WTC11 (cell line): Measurements from ENCODE around the gene EPHA6. TPM values are rescaled to one million over a fixed set of nuclear protein-coding genes. Genes with fewer than 3 reads are reported as not detected.
"Not testable (repeated sequence)": the region's sequence is repeated elsewhere in the genome, so short reads cannot be mapped to it uniquely, and the experiment has no call there.

Source experiments
- ATAC-seq: fragments of 200-7000 bp; cut with Tn5 transposase; 2 replicates; pipeline ENCODE4 v1.10.0; 2021; ENCODE audit warnings: mild to moderate bottlenecking, moderate library complexity
- CTCF ChIA-PET: fragments of 300-600 bp; sonication (Branson Sonifier 250); formaldehyde crosslinking; loops from one replicate; lab custom pipeline; 2021; ENCODE audit warnings: antibody characterized with exemption; lab: Charles Lee
- POLR2A ChIA-PET: fragments of 350-600 bp; sonication (Branson Sonifier 250); formaldehyde crosslinking; loops from one replicate; lab custom pipeline; 2021; ENCODE audit warnings: antibody characterized with exemption; lab: Charles Lee
- DNase-seq: peaks from one replicate; pipeline ENCODE4 v3.0.0; 2021; ENCODE audit warnings: low spot score
- H3K27ac Mint-ChIP-seq: 2 replicates; pipeline ENCODE4 v1.8.0; 2021; ENCODE audit warnings: mixed read lengths
- H3K27me3 Mint-ChIP-seq: 2 replicates; pipeline ENCODE4 v1.8.0; 2021; ENCODE audit warnings: low read depth, mild to moderate bottlenecking, moderate library complexity, mixed read lengths
- H3K36me3 Mint-ChIP-seq: 2 replicates; pipeline ENCODE4 v1.8.0; 2021; ENCODE audit warnings: mixed read lengths
- H3K4me1 Mint-ChIP-seq: 2 replicates; pipeline ENCODE4 v1.8.0; 2022; ENCODE audit warnings: mixed read lengths
- H3K4me3 Mint-ChIP-seq: 2 replicates; pipeline ENCODE4 v1.8.0; 2021; ENCODE audit warnings: mild to moderate bottlenecking, moderate library complexity, mixed read lengths
- H3K9me3 Mint-ChIP-seq: 2 replicates; pipeline ENCODE4 v1.8.0; 2021; ENCODE audit warnings: mixed read lengths
- ATF2 ChIP-seq: sonication (generic); formaldehyde crosslinking; IDR thresholded peaks from 2 replicates; pipeline ENCODE4 v1.8.1; 2022; ENCODE audit warnings: low read depth, missing genetic modification reagents, borderline replicate concordance
- CREM ChIP-seq: sonication (generic); formaldehyde crosslinking; IDR thresholded peaks from 2 replicates; pipeline ENCODE4 v1.8.1; 2022; ENCODE audit warnings: mild to moderate bottlenecking, missing genetic modification reagents, moderate library complexity
- ESRRA ChIP-seq: sonication (generic); formaldehyde crosslinking; IDR thresholded peaks from 2 replicates; pipeline ENCODE4 v1.8.1; 2022; ENCODE audit warnings: mild to moderate bottlenecking, missing genetic modification reagents, borderline replicate concordance
- FOXJ3 ChIP-seq: sonication (generic); formaldehyde crosslinking; IDR thresholded peaks from 2 replicates; pipeline ENCODE4 v1.9.0; 2021; ENCODE audit warnings: missing genetic modification reagents, mild to moderate bottlenecking, borderline replicate concordance
- IRF2 ChIP-seq: sonication (generic); formaldehyde crosslinking; IDR thresholded peaks from 2 replicates; pipeline ENCODE4 v1.8.0; 2022; ENCODE audit warnings: low read depth, missing genetic modification reagents, borderline replicate concordance
- JUN ChIP-seq: sonication (generic); formaldehyde crosslinking; IDR thresholded peaks from 2 replicates; pipeline ENCODE4 v1.8.0; 2023; ENCODE audit warnings: mild to moderate bottlenecking, missing genetic modification reagents
- MLX ChIP-seq: sonication (generic); formaldehyde crosslinking; IDR thresholded peaks from 2 replicates; pipeline ENCODE4 v1.8.1; 2023; ENCODE audit warnings: mild to moderate bottlenecking, missing genetic modification reagents, moderate library complexity
- MXD4 ChIP-seq: fragments of 250-450 bp; sonication (Bioruptor Pico); IDR thresholded peaks from 2 replicates; pipeline ENCODE4 v1.8.0; 2021; ENCODE audit warnings: mild to moderate bottlenecking, moderate library complexity, borderline replicate concordance
- MYBL2 ChIP-seq: sonication (generic); formaldehyde crosslinking; IDR thresholded peaks from 2 replicates; pipeline ENCODE4 v1.8.1; 2023; ENCODE audit warnings: mild to moderate bottlenecking, moderate library complexity, missing genetic modification reagents
- NFATC4 ChIP-seq: fragments of 250-450 bp; sonication (Bioruptor Pico); IDR thresholded peaks from 2 replicates; pipeline ENCODE4 v1.9.0; 2021; ENCODE audit warnings: mild to moderate bottlenecking
- NR1H2 ChIP-seq: sonication (generic); formaldehyde crosslinking; IDR thresholded peaks from 2 replicates; pipeline ENCODE4 v1.9.0; 2021; ENCODE audit warnings: mild to moderate bottlenecking, moderate library complexity, missing genetic modification reagents
- STAT6 ChIP-seq: sonication (generic); formaldehyde crosslinking; conservative IDR thresholded peaks from 2 replicates; pipeline ENCODE4 v1.8.1; 2023; ENCODE audit warnings: mild to moderate bottlenecking, low read depth, missing genetic modification reagents, moderate library complexity
- TCF7 ChIP-seq: sonication (generic); formaldehyde crosslinking; IDR thresholded peaks from 2 replicates; pipeline ENCODE4 v1.8.0; 2022; ENCODE audit warnings: mild to moderate bottlenecking, low read depth, missing genetic modification reagents, moderate library complexity
- TEAD4 ChIP-seq: sonication (generic); formaldehyde crosslinking; IDR thresholded peaks from 2 replicates; pipeline ENCODE4 v1.8.0; 2022; ENCODE audit warnings: mild to moderate bottlenecking, missing genetic modification reagents
- TP53 ChIP-seq: sonication (generic); formaldehyde crosslinking; IDR thresholded peaks from 2 replicates; pipeline ENCODE4 v1.8.1; 2023; ENCODE audit warnings: mild to moderate bottlenecking, missing genetic modification reagents
- ZNF317 ChIP-seq: sonication (generic); formaldehyde crosslinking; IDR thresholded peaks from 2 replicates; pipeline ENCODE4 v1.8.1; 2023; ENCODE audit warnings: low read depth, mild to moderate bottlenecking, moderate library complexity, missing genetic modification reagents, borderline replicate concordance
- ZNF396 ChIP-seq: fragments of 250-450 bp; sonication (Bioruptor Pico); IDR thresholded peaks from 2 replicates; pipeline ENCODE4 v1.8.0; 2021; ENCODE audit warnings: mild to moderate bottlenecking, moderate library complexity, borderline replicate concordance
- total RNA-seq: library from RNA; stranded (reverse); gene quantifications from 3 replicates; pipeline ENCODE4 v1.2.3, GENCODE V29; 2021
- TF ChIP-seq, protein P1 (sequence below): sonication (generic); formaldehyde crosslinking; conservative IDR thresholded peaks from 2 replicates; pipeline ENCODE4 v1.8.1; 2022; ENCODE audit warnings: mild to moderate bottlenecking, missing genetic modification reagents
- TF ChIP-seq, protein P2 (sequence below): sonication (generic); formaldehyde crosslinking; IDR thresholded peaks from 2 replicates; pipeline ENCODE4 v1.8.1; 2023; ENCODE audit warnings: mild to moderate bottlenecking, missing genetic modification reagents

Gene EPHA6
- total RNA-seq, 1 experiment from 2014 or later = 2.1 TPM

- Mint-ChIP-seq H3K27ac (no peak overlapping the region), H3K4me3 (no peak overlapping the region), H3K36me3 (no peaks in the 10 kb centered on the region), H3K9me3 (no peaks in the 10 kb centered on the region), H3K4me1 (no peaks in the 10 kb centered on the region), H3K27me3 (no peaks in the 10 kb centered on the region)
- no peak for DNase-seq
- ChIA-PET CTCF (no interaction called here), POLR2A (no interaction called here)
- TF ChIP-seq ESRRA = no peak
- TF ChIP-seq, protein P1, sequence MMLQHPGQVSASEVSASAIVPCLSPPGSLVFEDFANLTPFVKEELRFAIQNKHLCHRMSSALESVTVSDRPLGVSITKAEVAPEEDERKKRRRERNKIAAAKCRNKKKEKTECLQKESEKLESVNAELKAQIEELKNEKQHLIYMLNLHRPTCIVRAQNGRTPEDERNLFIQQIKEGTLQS (CRISPR knock-in tag) = no peak
- TF ChIP-seq ZNF317 (CRISPR knock-in tag) = no peak
- TF ChIP-seq MXD4 = no peak
- TF ChIP-seq TEAD4 (CRISPR knock-in tag) = no peak
- TF ChIP-seq IRF2 = no peak
- TF ChIP-seq CREM (CRISPR knock-in tag) = no peak
- TF ChIP-seq, protein P2, sequence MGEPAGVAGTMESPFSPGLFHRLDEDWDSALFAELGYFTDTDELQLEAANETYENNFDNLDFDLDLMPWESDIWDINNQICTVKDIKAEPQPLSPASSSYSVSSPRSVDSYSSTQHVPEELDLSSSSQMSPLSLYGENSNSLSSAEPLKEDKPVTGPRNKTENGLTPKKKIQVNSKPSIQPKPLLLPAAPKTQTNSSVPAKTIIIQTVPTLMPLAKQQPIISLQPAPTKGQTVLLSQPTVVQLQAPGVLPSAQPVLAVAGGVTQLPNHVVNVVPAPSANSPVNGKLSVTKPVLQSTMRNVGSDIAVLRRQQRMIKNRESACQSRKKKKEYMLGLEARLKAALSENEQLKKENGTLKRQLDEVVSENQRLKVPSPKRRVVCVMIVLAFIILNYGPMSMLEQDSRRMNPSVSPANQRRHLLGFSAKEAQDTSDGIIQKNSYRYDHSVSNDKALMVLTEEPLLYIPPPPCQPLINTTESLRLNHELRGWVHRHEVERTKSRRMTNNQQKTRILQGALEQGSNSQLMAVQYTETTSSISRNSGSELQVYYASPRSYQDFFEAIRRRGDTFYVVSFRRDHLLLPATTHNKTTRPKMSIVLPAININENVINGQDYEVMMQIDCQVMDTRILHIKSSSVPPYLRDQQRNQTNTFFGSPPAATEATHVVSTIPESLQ = no peak
- TF ChIP-seq TP53 (CRISPR knock-in tag) = no peak
- TF ChIP-seq STAT6 (CRISPR knock-in tag) = no peak
- no peak for TF ChIP-seq NFATC4 (CRISPR knock-in tag)
- ATAC-seq = no peak
These were observed 155.8 kb downstream of the EPHA6 start for GRCh38 chr3:96970211-96970610.

DNA sequence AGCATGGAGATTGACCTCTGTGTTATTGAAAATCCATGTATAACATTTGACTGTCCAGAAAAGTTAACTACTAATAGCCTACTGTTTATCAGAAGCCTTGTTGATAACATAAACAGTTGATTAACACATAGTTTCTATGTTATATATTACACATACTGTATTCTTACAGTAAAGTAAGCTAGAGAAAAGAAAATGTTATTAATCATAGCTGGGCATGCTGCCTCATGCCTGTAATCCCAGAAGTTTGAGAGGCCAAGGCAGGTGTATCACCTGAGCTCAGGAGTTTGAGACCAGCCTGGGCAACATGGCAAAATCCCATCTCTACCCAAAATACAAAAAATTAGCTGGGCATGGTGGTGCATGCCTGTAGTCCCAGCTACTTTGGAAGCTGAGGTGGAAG, 163.3 kb downstream of the EPHA6 start:
- ATAC-seq = no peak
- POLR2A ChIA-PET = no interaction called here
- DNase-seq = no peak

GRCh38 chr3:96983716-96984115, 169.3 kb downstream of the EPHA6 start:
- H3K27me3 Mint-ChIP-seq, H3K4me1 Mint-ChIP-seq, ATAC-seq, DNase-seq, POLR2A ChIA-PET, CTCF ChIA-PET, H3K4me3 Mint-ChIP-seq, H3K27ac Mint-ChIP-seq: not testable (repeated sequence)
- H3K36me3 Mint-ChIP-seq = peaks cover 11% of the 10 kb centered on the region
- peaks cover 16% of the 10 kb centered on the region for H3K9me3 Mint-ChIP-seq

More for the DNA sequence above, 163.3 kb downstream of the EPHA6 start:
- Mint-ChIP-seq H3K27me3 (no peaks in the 10 kb centered on the region), H3K9me3 (no peaks in the 10 kb centered on the region), H3K27ac (no peak overlapping the region), H3K4me3 (no peak overlapping the region), H3K36me3 (no peaks in the 10 kb centered on the region), H3K4me1 (no peaks in the 10 kb centered on the region)
- CTCF ChIA-PET = no interaction called here
- TF ChIP-seq ATF2 (CRISPR knock-in tag) = no peak

DNA sequence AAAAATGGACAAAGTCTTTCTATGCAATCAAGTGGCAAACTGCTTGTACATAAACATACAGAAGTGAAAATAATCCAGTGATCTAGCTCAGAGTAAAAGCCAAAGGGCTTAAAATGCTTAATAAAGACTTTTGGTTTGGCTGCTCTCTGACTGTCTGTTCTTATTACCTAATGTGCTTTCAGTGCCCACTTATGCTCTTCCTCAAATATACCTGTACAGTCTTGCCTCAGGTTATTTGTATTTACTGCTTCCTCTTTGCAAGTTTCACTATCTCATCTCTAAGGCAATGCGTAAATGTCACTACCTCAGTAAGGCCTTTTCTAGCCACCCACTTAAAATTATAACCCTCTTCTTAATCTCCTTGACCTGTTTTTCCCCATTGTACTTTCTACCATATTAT, 171.8 kb downstream of the EPHA6 start:
- Mint-ChIP-seq H3K4me1 (no peaks in the 10 kb centered on the region), H3K9me3 (peaks cover 16% of the 10 kb centered on the region), H3K27ac (no peak overlapping the region), H3K27me3 (no peaks in the 10 kb centered on the region), H3K36me3 (peaks cover 11% of the 10 kb centered on the region), H3K4me3 (no peak overlapping the region)
- no peak for TF ChIP-seq TCF7 (CRISPR knock-in tag)
- TF ChIP-seq MYBL2 (CRISPR knock-in tag) = no peak
- no peak for TF ChIP-seq ZNF396 (CRISPR knock-in tag)
- no peak for TF ChIP-seq JUN (CRISPR knock-in tag)
- no peak for TF ChIP-seq FOXJ3 (CRISPR knock-in tag)
- no peak for TF ChIP-seq MLX (CRISPR knock-in tag)
- no peak for TF ChIP-seq NR1H2 (CRISPR knock-in tag)
- DNase-seq (no peak), ATAC-seq (no peak)
- ChIA-PET POLR2A (no interaction called here), CTCF (no interaction called here)
